H9 (cell line): ENCODE data around the gene ACACA. TPM values are rescaled to one million over a fixed set of nuclear protein-coding genes. Genes with fewer than 3 reads are reported as not detected.

Experiments
- DNase-seq: peaks from one replicate; pipeline ENCODE4 v3.0.0-alpha.2; 2017
- H2AFZ ChIP-seq: one replicate; pipeline ENCODE4 v1.6.1; 2013; ENCODE audit warnings: mild to moderate bottlenecking, low read length, control low read depth, moderate library complexity
- H2AK5ac ChIP-seq: 2 replicates; pipeline ENCODE4 v1.6.1; 2013; ENCODE audit warnings: low read length, control low read depth, mixed read lengths; ENCODE audit not compliant: insufficient read length
- H2BK120ac ChIP-seq: one replicate; pipeline ENCODE4 v1.6.1; 2013; ENCODE audit warnings: low read depth, mild to moderate bottlenecking, low read length, control low read depth, inconsistent platforms; ENCODE audit not compliant: poor library complexity, severe bottlenecking
- H2BK12ac ChIP-seq: 2 replicates; pipeline ENCODE4 v1.6.1; 2013; ENCODE audit warnings: low read length, control low read depth, mixed read lengths, low read depth; ENCODE audit not compliant: insufficient read length
- H2BK15ac ChIP-seq: 2 replicates; pipeline ENCODE4 v1.6.1; 2013; ENCODE audit warnings: low read depth, low read length, control low read depth
- H2BK20ac ChIP-seq: one replicate; pipeline ENCODE4 v1.6.1; 2013; ENCODE audit warnings: low read depth, mild to moderate bottlenecking, low read length, control low read depth, inconsistent platforms; ENCODE audit not compliant: poor library complexity, severe bottlenecking
- H2BK5ac ChIP-seq: 2 replicates; pipeline ENCODE4 v1.6.1; 2013; ENCODE audit warnings: low read length, control low read depth, mixed read lengths; ENCODE audit not compliant: insufficient read length
- H3K14ac ChIP-seq: 2 replicates; pipeline ENCODE4 v1.6.1; 2013; ENCODE audit warnings: low read length, control low read depth; ENCODE audit not compliant: insufficient read depth
- H3K18ac ChIP-seq: 2 replicates; pipeline ENCODE4 v1.6.1; 2013; ENCODE audit warnings: low read depth, mild to moderate bottlenecking, mixed read lengths, low read length, control low read depth; ENCODE audit not compliant: insufficient read length
- H3K23ac ChIP-seq: 2 replicates; pipeline ENCODE4 v1.6.1; 2013; ENCODE audit warnings: low read length, control low read depth, mixed read lengths, low read depth; ENCODE audit not compliant: insufficient read length
- H3K23me2 ChIP-seq: 2 replicates; pipeline ENCODE4 v1.6.1; 2013; ENCODE audit warnings: low read depth, mild to moderate bottlenecking, mixed read lengths, low read length, control low read depth; ENCODE audit not compliant: insufficient read length, poor library complexity, severe bottlenecking
- H3K27ac ChIP-seq: 2 replicates; pipeline ENCODE4 v1.5.1; 2013; ENCODE audit warnings: low read length, control low read depth, mixed read lengths, low read depth; ENCODE audit not compliant: insufficient read length
- H3K27me3 ChIP-seq: 2 replicates; pipeline ENCODE4 v1.6.1; 2013; ENCODE audit warnings: low read length, control low read depth, inconsistent platforms; ENCODE audit not compliant: insufficient read depth
- H3K4ac ChIP-seq: 2 replicates; pipeline ENCODE4 v1.6.1; 2013; ENCODE audit warnings: low read depth, mild to moderate bottlenecking, control low read depth, inconsistent platforms, low read length, moderate library complexity
- H3K4me1 ChIP-seq: 2 replicates; pipeline ENCODE4 v1.6.1; 2013; ENCODE audit warnings: low read length, control low read depth, inconsistent platforms; ENCODE audit not compliant: insufficient read depth
- H3K4me2 ChIP-seq: 2 replicates; pipeline ENCODE4 v1.6.1; 2013; ENCODE audit warnings: low read length, control low read depth, mixed read lengths; ENCODE audit not compliant: insufficient read length, insufficient read depth
- H3K56ac ChIP-seq: 2 replicates; pipeline ENCODE4 v1.6.1; 2013; ENCODE audit warnings: low read depth, mild to moderate bottlenecking, mixed read lengths, low read length, control low read depth; ENCODE audit not compliant: insufficient read length
- H3K79me1 ChIP-seq: 2 replicates; pipeline ENCODE4 v1.6.1; 2013; ENCODE audit warnings: low read depth, mild to moderate bottlenecking, moderate library complexity, low read length, control low read depth, inconsistent platforms; ENCODE audit not compliant: insufficient read depth, poor library complexity, severe bottlenecking
- H3K79me2 ChIP-seq: 2 replicates; pipeline ENCODE4 v1.6.1; 2013; ENCODE audit warnings: low read length, control low read depth, inconsistent platforms; ENCODE audit not compliant: insufficient read depth
- H3K9ac ChIP-seq: 2 replicates; pipeline ENCODE4 v1.6.1; 2013; ENCODE audit warnings: low read length, control low read depth, mixed read lengths; ENCODE audit not compliant: insufficient read length; ENCODE audit errors: extremely low read depth
- H3K9me3 ChIP-seq: one replicate; pipeline ENCODE4 v1.6.1; 2013; ENCODE audit warnings: low read depth, low read length, inconsistent platforms; ENCODE audit not compliant: control insufficient read depth
- H3T11ph ChIP-seq: one replicate; pipeline ENCODE4 v1.6.1; 2013; ENCODE audit warnings: mild to moderate bottlenecking, low read length, control low read depth, inconsistent platforms
- H4K20me1 ChIP-seq: one replicate; pipeline ENCODE4 v1.6.1; 2013; ENCODE audit not compliant: control insufficient read depth, insufficient read length, insufficient read depth
- H4K5ac ChIP-seq: 2 replicates; pipeline ENCODE4 v1.6.1; 2013; ENCODE audit warnings: low read depth, mild to moderate bottlenecking, mixed read lengths, low read length, control low read depth; ENCODE audit not compliant: insufficient read length
- H4K8ac ChIP-seq: replicated peaks from 2 replicates; pipeline ENCODE4 v1.6.1; 2013; ENCODE audit warnings: low read length, control low read depth, mixed read lengths, low read depth; ENCODE audit not compliant: insufficient read length
- H4K91ac ChIP-seq: 2 replicates; pipeline ENCODE4 v1.6.1; 2013; ENCODE audit warnings: low read depth, mild to moderate bottlenecking, moderate library complexity, mixed read lengths, low read length, control low read depth; ENCODE audit not compliant: insufficient read length
- H3K27ac Mint-ChIP-seq, 3 experiments: 2 replicates in 2 of 3; 3 replicates in 1 of 3; pipeline ENCODE4 v1.8.0; 2020 to 2021; ENCODE audit warnings: mixed read lengths in 3 of 3, mild to moderate bottlenecking in 1 of 3, moderate library complexity in 1 of 3
- H3K27me3 Mint-ChIP-seq: 2 replicates; pipeline ENCODE4 v1.8.0; 2021; ENCODE audit warnings: low read depth, mild to moderate bottlenecking, moderate library complexity, mixed read lengths
- H3K36me3 Mint-ChIP-seq, 3 experiments: 2 replicates in 2 of 3; 3 replicates in 1 of 3; pipeline ENCODE4 v1.8.0; 2020 to 2021; ENCODE audit warnings: low read depth in 3 of 3, mixed read lengths in 3 of 3; ENCODE audit not compliant: insufficient read depth in 1 of 3
- H3K4me1 Mint-ChIP-seq, 2 experiments: 2 replicates each; pipeline ENCODE4 v1.8.0; 2020; ENCODE audit warnings: mixed read lengths in 2 of 2
- H3K4me3 Mint-ChIP-seq, 2 experiments: 2 replicates in 1 of 2; 3 replicates in 1 of 2; pipeline ENCODE4 v1.8.0; 2020 to 2021; ENCODE audit warnings: mild to moderate bottlenecking in 2 of 2, mixed read lengths in 2 of 2, moderate library complexity in 1 of 2
- H3K9me3 Mint-ChIP-seq, 2 experiments: 2 replicates in 1 of 2; 3 replicates in 1 of 2; pipeline ENCODE4 v1.8.0; 2020; ENCODE audit warnings: mild to moderate bottlenecking in 2 of 2, mixed read lengths in 2 of 2, moderate library complexity in 1 of 2
- WGBS: extraction: QIAGEN DNeasy Blood & Tissue Kit; methylation state at CpG from one replicate; pipeline ENCODE4 v1.1.7; 2013; ENCODE audit warnings: missing lambda C conversion rate, low lambda C conversion rate, mixed read lengths; ENCODE audit not compliant: insufficient read length; ENCODE audit errors: extremely low coverage; 5-methylcytosine and 5-hydroxymethylcytosine counted together
- total RNA-seq: library from RNA; stranded (reverse); gene quantifications from 2 replicates; pipeline ENCODE4 v1.2.1, GENCODE V29; 2021
- TF ChIP-seq, protein P1 (sequence below): fragments of 200-600 bp; sonication (generic); conservative IDR thresholded peaks from 3 replicates; pipeline ENCODE4 v1.8.0; 2021; ENCODE audit warnings: antibody characterized with exemption, mild to moderate bottlenecking

Gene ACACA
- total RNA-seq, 1 experiment from 2014 or later = 135 TPM

DNA sequence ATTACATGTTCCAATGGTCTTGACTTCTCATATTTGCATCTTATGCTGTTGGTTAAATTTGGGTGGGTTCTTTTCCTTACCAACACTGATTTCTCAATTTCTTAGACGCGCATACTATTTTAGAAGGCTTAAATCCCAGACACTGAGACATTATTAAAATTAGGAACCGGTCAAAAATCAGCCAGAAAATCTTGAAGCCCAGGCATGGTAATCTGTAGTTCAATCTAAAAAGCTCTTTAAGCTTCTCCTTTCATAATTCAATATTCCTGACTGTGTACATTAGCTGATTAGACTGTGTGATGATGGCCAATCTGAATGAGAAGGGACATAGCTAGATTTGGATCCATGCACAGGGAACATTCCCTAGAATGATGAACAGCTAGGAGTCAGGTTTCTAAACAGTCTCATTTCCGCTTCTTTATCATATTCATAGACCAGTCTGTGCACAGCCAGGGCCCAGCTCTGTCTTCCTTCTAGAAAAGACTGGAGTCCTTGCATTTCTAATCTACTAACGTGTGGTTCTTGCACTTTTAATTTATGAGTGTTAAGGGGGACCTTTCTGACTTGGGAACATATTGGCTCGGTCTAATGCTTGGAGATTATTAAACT lies 268.6 kb downstream of the ACACA start:
- H3K36me3 Mint-ChIP-seq = peaks cover 6 to 28% (median 17%) of the 10 kb centered on the region in 3 experiments
- H3K56ac ChIP-seq = no peak overlapping the region

More for the DNA sequence above, 268.6 kb downstream of the ACACA start:
- H4K8ac ChIP-seq = no peak overlapping the region
- H2BK20ac ChIP-seq = no peak overlapping the region
- no peak overlapping the region for H3T11ph ChIP-seq
- H4K5ac ChIP-seq = no peak overlapping the region
- H3K14ac ChIP-seq = no peak overlapping the region
- H3K9me3 Mint-ChIP-seq = no peaks in the 10 kb centered on the region
- no peak overlapping the region for H2BK5ac ChIP-seq
- TF ChIP-seq, protein P1, sequence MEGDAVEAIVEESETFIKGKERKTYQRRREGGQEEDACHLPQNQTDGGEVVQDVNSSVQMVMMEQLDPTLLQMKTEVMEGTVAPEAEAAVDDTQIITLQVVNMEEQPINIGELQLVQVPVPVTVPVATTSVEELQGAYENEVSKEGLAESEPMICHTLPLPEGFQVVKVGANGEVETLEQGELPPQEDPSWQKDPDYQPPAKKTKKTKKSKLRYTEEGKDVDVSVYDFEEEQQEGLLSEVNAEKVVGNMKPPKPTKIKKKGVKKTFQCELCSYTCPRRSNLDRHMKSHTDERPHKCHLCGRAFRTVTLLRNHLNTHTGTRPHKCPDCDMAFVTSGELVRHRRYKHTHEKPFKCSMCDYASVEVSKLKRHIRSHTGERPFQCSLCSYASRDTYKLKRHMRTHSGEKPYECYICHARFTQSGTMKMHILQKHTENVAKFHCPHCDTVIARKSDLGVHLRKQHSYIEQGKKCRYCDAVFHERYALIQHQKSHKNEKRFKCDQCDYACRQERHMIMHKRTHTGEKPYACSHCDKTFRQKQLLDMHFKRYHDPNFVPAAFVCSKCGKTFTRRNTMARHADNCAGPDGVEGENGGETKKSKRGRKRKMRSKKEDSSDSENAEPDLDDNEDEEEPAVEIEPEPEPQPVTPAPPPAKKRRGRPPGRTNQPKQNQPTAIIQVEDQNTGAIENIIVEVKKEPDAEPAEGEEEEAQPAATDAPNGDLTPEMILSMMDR = no peak
- H3K4me1 ChIP-seq = no peaks in the 10 kb centered on the region
- no peak overlapping the region for H4K91ac ChIP-seq
- H2BK12ac ChIP-seq = no peak overlapping the region
- H4K20me1 ChIP-seq = no peaks in the 10 kb centered on the region
- H3K4me1 Mint-ChIP-seq = peaks cover 54 to 58% of the 10 kb centered on the region in 2 experiments
- H3K27me3 Mint-ChIP-seq = no peaks in the 10 kb centered on the region; the same call in 1 of the 2 replicates
- no peak overlapping the region for H3K18ac ChIP-seq
- H2AK5ac ChIP-seq = no peak overlapping the region
- H3K4me3 Mint-ChIP-seq = no peak overlapping the region
- H3K27ac Mint-ChIP-seq = peak overlapping the region in 2 of 3 experiments; percentile 59 to 69; a peak in 3 of 7 replicates
- H3K27ac ChIP-seq = no peak overlapping the region
- H3K4me2 ChIP-seq = no peak overlapping the region
- H3K23ac ChIP-seq = no peak overlapping the region
- H2BK15ac ChIP-seq = no peak overlapping the region
- H3K9me3 ChIP-seq = no peaks in the 10 kb centered on the region
- H3K9ac ChIP-seq = no peak overlapping the region
- no peak overlapping the region for H2BK120ac ChIP-seq
- no peak overlapping the region for H3K4ac ChIP-seq
- H3K79me2 ChIP-seq = no peaks in the 10 kb centered on the region
- no peak overlapping the region for H2AFZ ChIP-seq
- H3K23me2 ChIP-seq = no peaks in the 10 kb centered on the region
- no peak for DNase-seq
- no CpG with 5 or more reads among the region's 6 CpGs for WGBS
- H3K27me3 ChIP-seq = no peaks in the 10 kb centered on the region
- no peaks in the 10 kb centered on the region for H3K79me1 ChIP-seq
